ENCODE measurements around the gene RAB11FIP5.

The RAB11FIP5 gene

DNA sequence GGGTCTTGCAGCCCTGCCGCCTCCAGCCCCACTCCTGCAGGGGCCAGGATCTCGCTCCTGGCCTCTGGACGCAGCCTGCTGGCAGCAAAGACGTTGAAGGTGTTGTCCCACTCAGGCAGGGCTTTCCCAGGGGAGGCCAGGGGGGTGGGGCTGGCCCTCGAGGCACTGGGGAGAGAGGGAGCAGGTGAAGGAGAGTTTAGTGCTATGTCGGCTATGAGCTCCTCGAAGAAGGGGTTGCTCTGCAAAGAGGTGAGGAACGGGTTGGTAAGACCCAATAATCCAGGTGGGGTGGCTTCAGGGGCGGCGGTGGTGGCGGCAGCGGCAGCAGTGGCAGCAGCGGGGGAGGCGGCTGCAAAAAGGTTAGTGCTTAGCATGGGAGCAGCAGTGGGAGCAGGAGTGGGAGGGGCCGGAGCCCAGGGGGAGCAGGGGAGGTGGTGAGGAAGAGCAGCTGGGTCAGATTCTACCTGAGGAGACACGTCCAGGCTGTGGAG is 31.5 kb downstream of the RAB11FIP5 start:
- Histone ChIP-seq H3K4me1 (ENCODE audit: insufficient read depth, low read length, severe bottlenecking) (no peaks in the 10 kb centered on the region), H3F3A (ENCODE audit: insufficient read depth, low read length) (no peaks in the 10 kb centered on the region), H3K9me2 (ENCODE audit: low read depth, low read length) (no peaks in the 10 kb centered on the region), H3K27me3 (ENCODE audit: insufficient read depth, low read length) (no peaks in the 10 kb centered on the region; the same call in 1 of the 2 replicates), H4K20me1 (ENCODE audit: insufficient read depth, low read length) (no peaks in the 10 kb centered on the region), H3K9me3 (ENCODE audit: low read length) (no peaks in the 10 kb centered on the region), H3K4me3 (ENCODE audit: low read depth, low read length, poor library complexity, severe bottlenecking) (no peak overlapping the region), H3K36me3 (ENCODE audit: insufficient read depth, low read length) (no peaks in the 10 kb centered on the region), H2AFZ (ENCODE audit: low read length) (no peak overlapping the region), H3K9ac (ENCODE audit: low read length) (no peak overlapping the region), H3K4me2 (ENCODE audit: low read length) (no peak overlapping the region), H3K27ac (ENCODE audit: low read depth, low read length, poor library complexity, severe bottlenecking) (no peak overlapping the region), H3K79me2 (ENCODE audit: insufficient read depth, low read length) (no peaks in the 10 kb centered on the region)
- TF ChIP-seq, protein P1, sequence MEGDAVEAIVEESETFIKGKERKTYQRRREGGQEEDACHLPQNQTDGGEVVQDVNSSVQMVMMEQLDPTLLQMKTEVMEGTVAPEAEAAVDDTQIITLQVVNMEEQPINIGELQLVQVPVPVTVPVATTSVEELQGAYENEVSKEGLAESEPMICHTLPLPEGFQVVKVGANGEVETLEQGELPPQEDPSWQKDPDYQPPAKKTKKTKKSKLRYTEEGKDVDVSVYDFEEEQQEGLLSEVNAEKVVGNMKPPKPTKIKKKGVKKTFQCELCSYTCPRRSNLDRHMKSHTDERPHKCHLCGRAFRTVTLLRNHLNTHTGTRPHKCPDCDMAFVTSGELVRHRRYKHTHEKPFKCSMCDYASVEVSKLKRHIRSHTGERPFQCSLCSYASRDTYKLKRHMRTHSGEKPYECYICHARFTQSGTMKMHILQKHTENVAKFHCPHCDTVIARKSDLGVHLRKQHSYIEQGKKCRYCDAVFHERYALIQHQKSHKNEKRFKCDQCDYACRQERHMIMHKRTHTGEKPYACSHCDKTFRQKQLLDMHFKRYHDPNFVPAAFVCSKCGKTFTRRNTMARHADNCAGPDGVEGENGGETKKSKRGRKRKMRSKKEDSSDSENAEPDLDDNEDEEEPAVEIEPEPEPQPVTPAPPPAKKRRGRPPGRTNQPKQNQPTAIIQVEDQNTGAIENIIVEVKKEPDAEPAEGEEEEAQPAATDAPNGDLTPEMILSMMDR (IDR thresholded peaks at IDR 0.05; ENCODE audit: low read length) = no peak
- no peak for TF ChIP-seq EZH2 (IDR thresholded peaks at IDR 0.05; ENCODE audit: borderline replicate concordance, low read length)

DNA sequence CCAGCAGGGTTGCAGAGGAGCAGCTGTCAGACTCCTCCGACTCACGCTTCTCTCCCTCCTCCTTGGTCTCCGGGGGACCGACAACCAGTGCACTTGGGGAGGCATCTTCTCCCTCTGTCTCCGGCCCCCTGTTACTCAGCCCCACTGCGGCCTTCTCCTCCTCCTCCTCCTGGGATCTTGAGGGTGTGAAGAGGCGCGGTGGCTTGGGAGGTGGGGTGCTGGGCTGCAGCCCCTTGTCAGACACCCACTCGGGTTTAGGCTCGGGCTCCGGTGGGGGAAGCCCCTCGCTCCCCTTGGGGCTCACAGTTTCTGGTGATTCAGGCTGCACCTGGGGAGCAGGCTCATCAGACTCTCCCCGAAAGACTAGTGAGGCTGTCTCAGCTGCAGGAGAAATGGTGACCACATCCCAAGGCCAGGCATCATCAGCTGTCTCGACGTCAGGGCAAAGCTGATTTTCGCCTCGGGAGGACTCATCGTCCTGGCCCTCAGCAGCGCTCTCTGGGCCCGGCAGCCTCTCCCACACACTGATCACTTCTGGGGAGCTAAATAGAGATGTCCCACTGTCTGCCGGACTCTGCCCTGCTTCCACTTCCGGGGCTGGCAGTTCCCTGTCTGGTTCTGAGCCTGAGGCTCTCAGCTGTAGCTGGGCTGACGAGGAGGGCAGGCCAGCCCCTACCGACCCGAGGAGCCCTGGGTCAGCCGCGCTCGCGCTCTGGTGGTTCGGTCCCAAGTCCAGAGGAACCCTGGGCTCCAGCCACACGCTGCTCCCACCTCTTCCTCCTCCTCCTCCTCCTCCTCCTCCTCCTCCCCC is 32.2 kb downstream of the RAB11FIP5 start:
- Histone ChIP-seq H3K9me2 (ENCODE audit: low read depth, low read length) (no peaks in the 10 kb centered on the region), H3K9ac (ENCODE audit: low read length) (no peak overlapping the region), H3K36me3 (ENCODE audit: insufficient read depth, low read length) (no peaks in the 10 kb centered on the region), H4K20me1 (ENCODE audit: insufficient read depth, low read length) (no peaks in the 10 kb centered on the region), H3K9me3 (ENCODE audit: low read length) (no peaks in the 10 kb centered on the region), H3K4me3 (ENCODE audit: low read depth, low read length, poor library complexity, severe bottlenecking) (no peak overlapping the region), H3K4me1 (ENCODE audit: insufficient read depth, low read length, severe bottlenecking) (no peaks in the 10 kb centered on the region), H2AFZ (ENCODE audit: low read length) (no peak overlapping the region), H3K27me3 (ENCODE audit: insufficient read depth, low read length) (no peaks in the 10 kb centered on the region; the same call in 1 of the 2 replicates), H3K4me2 (ENCODE audit: low read length) (no peak overlapping the region), H3K79me2 (ENCODE audit: insufficient read depth, low read length) (no peaks in the 10 kb centered on the region), H3K27ac (ENCODE audit: low read depth, low read length, poor library complexity, severe bottlenecking) (no peak overlapping the region), H3F3A (ENCODE audit: insufficient read depth, low read length) (no peaks in the 10 kb centered on the region)
- TF ChIP-seq EZH2 (IDR thresholded peaks at IDR 0.05; ENCODE audit: borderline replicate concordance, low read length) = no peak
- TF ChIP-seq, protein P1 (IDR thresholded peaks at IDR 0.05; ENCODE audit: low read length) = no peak

DNA sequence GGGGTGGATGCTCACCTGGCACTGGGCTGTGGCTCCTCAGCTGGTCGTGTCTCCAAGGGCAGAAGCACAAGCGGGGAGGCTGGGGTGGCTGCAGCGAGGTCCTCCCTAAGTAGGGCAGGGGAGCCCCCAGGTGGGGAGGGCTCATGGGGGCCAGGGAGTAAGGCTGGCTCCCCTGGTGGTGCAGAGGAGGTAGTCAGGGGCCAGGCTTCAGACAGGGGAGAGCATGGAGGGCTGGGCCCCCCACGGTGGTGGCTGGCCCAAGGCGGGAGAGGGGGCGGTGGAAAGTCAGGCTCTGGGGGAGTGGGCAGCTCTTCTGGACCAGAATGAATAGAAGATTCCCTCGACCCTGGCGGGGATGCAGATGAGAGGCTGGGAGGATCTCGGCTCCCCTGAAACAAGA is 33.1 kb downstream of the RAB11FIP5 start:
- Histone ChIP-seq H3K27ac (ENCODE audit: low read depth, low read length, poor library complexity, severe bottlenecking) (no peak overlapping the region), H3K9me2 (ENCODE audit: low read depth, low read length) (no peaks in the 10 kb centered on the region), H3K4me3 (ENCODE audit: low read depth, low read length, poor library complexity, severe bottlenecking) (no peak overlapping the region), H3K9ac (ENCODE audit: low read length) (no peak overlapping the region), H4K20me1 (ENCODE audit: insufficient read depth, low read length) (no peaks in the 10 kb centered on the region), H3K9me3 (ENCODE audit: low read length) (no peaks in the 10 kb centered on the region), H2AFZ (ENCODE audit: low read length) (no peak overlapping the region), H3K27me3 (ENCODE audit: insufficient read depth, low read length) (no peaks in the 10 kb centered on the region; the same call in 1 of the 2 replicates), H3K4me2 (ENCODE audit: low read length) (no peak overlapping the region), H3K4me1 (ENCODE audit: insufficient read depth, low read length, severe bottlenecking) (no peaks in the 10 kb centered on the region), H3K79me2 (ENCODE audit: insufficient read depth, low read length) (no peaks in the 10 kb centered on the region), H3F3A (ENCODE audit: insufficient read depth, low read length) (no peaks in the 10 kb centered on the region), H3K36me3 (ENCODE audit: insufficient read depth, low read length) (no peaks in the 10 kb centered on the region)
- TF ChIP-seq, protein P1 (IDR thresholded peaks at IDR 0.05; ENCODE audit: low read length) = no peak
- TF ChIP-seq EZH2 (IDR thresholded peaks at IDR 0.05; ENCODE audit: borderline replicate concordance, low read length) = no peak
